Testis (tissue), 3 donors: Measurements from ENCODE around the gene RIOK2. TPM values are rescaled to one million over a fixed set of nuclear protein-coding genes. Genes with fewer than 3 reads are reported as not detected.

Source experiments
- DNase-seq: peaks from one replicate; pipeline ENCODE4 v3.0.0-alpha.2; 2019
- H3K27ac ChIP-seq, 2 donors: fragments of 200-600 bp; sonication (generic); one replicate each; pipeline ENCODE4 v1.5.1; 2019
- H3K27me3 ChIP-seq: fragments of 200-600 bp; sonication (generic); one replicate; pipeline ENCODE4 v1.5.1; 2019
- H3K36me3 ChIP-seq: fragments of 200-600 bp; sonication (generic); one replicate; pipeline ENCODE4 v1.5.1; 2017; ENCODE audit warnings: low read depth; ENCODE audit errors: missing control alignments
- H3K4me1 ChIP-seq: fragments of 200-600 bp; sonication (generic); one replicate; pipeline ENCODE4 v1.5.1; 2019
- H3K4me3 ChIP-seq, 2 donors: fragments of 200-600 bp; sonication (generic); one replicate each; pipeline ENCODE4 v1.5.1; 2017 to 2019
- H3K9me3 ChIP-seq: fragments of 200-600 bp; sonication (generic); one replicate; pipeline ENCODE4 v1.5.1; 2017
- CTCF ChIP-seq, 3 experiments: fragments of 450-650 bp in 2 of 3; fragments of 200-600 bp in 1 of 3; sonication (generic) in 1 of 3; IDR thresholded peaks; one replicate each; pipeline ENCODE4 v1.5.1; 2016 to 2019; ENCODE audit warnings: antibody characterized with exemption in 3 of 3, mild to moderate bottlenecking in 2 of 3, moderate library complexity in 1 of 3
- POLR2A ChIP-seq: fragments of 450-650 bp; IDR thresholded peaks from one replicate; pipeline ENCODE4 v1.6.1; 2017; ENCODE audit warnings: antibody characterized with exemption, mild to moderate bottlenecking, moderate library complexity
- WGBS, 2 donors: methylation state at CpG; one replicate each; pipeline ENCODE4 v1.1.5; 2018; 5-methylcytosine and 5-hydroxymethylcytosine counted together
- intact Hi-C: fragments of 100-400 bp; cut with DNase I; formaldehyde crosslinking; loops from one replicate; pipeline ENCODE4 v1.15.1; 2023; ENCODE audit warnings: low total_unique reads
- polyA plus RNA-seq: library from polyadenylated mRNA; stranded (reverse); fragments of 350-450 nt; fragmentation: Illumina TruSeq; extraction: RNeasy Lipid Tissue Mini Kit (QIAGEN cat#74804); gene quantifications from one replicate; pipeline ENCODE4 v1.2.3, GENCODE V29; 2014; ENCODE audit warnings: low read depth, low replicate concordance; ENCODE audit not compliant: insufficient read depth
- total RNA-seq, 2 donors: library from RNA; depleted of rRNA; stranded (reverse); fragments of >200 nt; gene quantifications; one replicate each; pipeline ENCODE4 v1.2.3, GENCODE V29; 2016

Gene RIOK2
- total and polyA plus RNA-seq, 3 donors from 2014 or later = 15.0 to 26.5 (median 20.4) TPM

GRCh38 chr5:97149709-97150108 lies 33.3 kb downstream of the RIOK2 start:
- Histone ChIP-seq H3K4me3 (no peak overlapping the region), H3K9me3 (no peaks in the 10 kb centered on the region), H3K27me3 (no peaks in the 10 kb centered on the region), H3K36me3 (no peaks in the 10 kb centered on the region), H3K27ac (no peak overlapping the region), H3K4me1 (no peaks in the 10 kb centered on the region)
- TF ChIP-seq POLR2A (no peak), CTCF (IDR thresholded peaks at IDR 0.05) (no peak)
- intact Hi-C loops = no loop called here
- no peak for DNase-seq
- 75 to 95% methylated on average over 2 of the region's 2 CpGs for WGBS, 2 donors

GRCh38 chr5:97148288-97148687 lies 34.8 kb downstream of the RIOK2 start:
- no peak for DNase-seq
- Histone ChIP-seq H3K4me3 (no peak overlapping the region), H3K9me3 (no peaks in the 10 kb centered on the region), H3K36me3 (no peaks in the 10 kb centered on the region), H3K4me1 (no peaks in the 10 kb centered on the region), H3K27me3 (no peaks in the 10 kb centered on the region), H3K27ac (no peak overlapping the region)
- TF ChIP-seq CTCF (IDR thresholded peaks at IDR 0.05) (no peak), POLR2A (no peak)
- 38 to 45% methylated on average over 3 of the region's 3 CpGs for WGBS, 2 donors
- intact Hi-C loops = no loop called here

- H3K36me3 ChIP-seq = no peaks in the 10 kb centered on the region
- 89 to 94% methylated on average over 2 of the region's 2 CpGs for WGBS, 2 donors
- no peak for DNase-seq
- TF ChIP-seq CTCF (IDR thresholded peaks at IDR 0.05) = no peak
- TF ChIP-seq POLR2A = no peak
- H3K4me3 ChIP-seq = no peak overlapping the region
- H3K9me3 ChIP-seq = no peaks in the 10 kb centered on the region
- no peak overlapping the region for H3K27ac ChIP-seq
- intact Hi-C loops = no loop called here
- no peaks in the 10 kb centered on the region for H3K27me3 ChIP-seq
- peaks cover 5% of the 10 kb centered on the region for H3K4me1 ChIP-seq
Observed at GRCh38 chr5:97143704-97144103, 39.3 kb downstream of the RIOK2 start.

- DNase-seq = peak; percentile 51
- H3K4me1 ChIP-seq = peaks cover 5% of the 10 kb centered on the region
- intact Hi-C loops = no loop called here
- H3K9me3 ChIP-seq = no peaks in the 10 kb centered on the region
- H3K4me3 ChIP-seq = no peak within 1 kb of the TSS
- H3K27me3 ChIP-seq = no peaks in the 10 kb centered on the region
- no peaks in the 10 kb centered on the region for H3K36me3 ChIP-seq
- no peak within 1 kb of the TSS for H3K27ac ChIP-seq
- WGBS, 2 donors = 46 to 52% methylated on average over 6 of the region's 6 CpGs
- no peak for TF ChIP-seq POLR2A
- peak in 2 of 3 experiments; percentile 39 to 45 for TF ChIP-seq CTCF (IDR thresholded peaks at IDR 0.05)
Observed at GRCh38 chr5:97142521-97143254, 40.4 kb downstream of the RIOK2 start, which contains the start of gene LIX1. TSS of gene LIX1 (minus strand) at chr5:97142611. CDS start at chr5:97142576, 35 bp downstream.

- 76% methylated on average over 2 of the region's 2 CpGs for WGBS, 2 donors
- Histone ChIP-seq H3K4me3 (no peak overlapping the region), H3K4me1 (peaks cover 5% of the 10 kb centered on the region), H3K36me3 (no peaks in the 10 kb centered on the region), H3K27ac (no peak overlapping the region), H3K9me3 (no peaks in the 10 kb centered on the region), H3K27me3 (no peaks in the 10 kb centered on the region)
- intact Hi-C loops = no loop called here
- DNase-seq = no peak
- TF ChIP-seq CTCF (IDR thresholded peaks at IDR 0.05) (no peak), POLR2A (no peak)
Observed at GRCh38 chr5:97141539-97141938, 41.5 kb downstream of the RIOK2 start.
